WTC11 (cell line): ENCODE results near the gene SPEF1.

Experiments used
- CTCF ChIP-seq: fragments of 200-600 bp; IDR thresholded peaks from 2 replicates; pipeline ENCODE4 v1.8.0; 2022; ENCODE audit warnings: antibody characterized with exemption
- TCF7 ChIP-seq: sonication (generic); formaldehyde crosslinking; IDR thresholded peaks from 2 replicates; pipeline ENCODE4 v1.8.0; 2022; ENCODE audit warnings: mild to moderate bottlenecking, low read depth, missing genetic modification reagents, moderate library complexity
- TP53 ChIP-seq: sonication (generic); formaldehyde crosslinking; IDR thresholded peaks from 2 replicates; pipeline ENCODE4 v1.8.1; 2023; ENCODE audit warnings: mild to moderate bottlenecking, missing genetic modification reagents
- ZNF423 ChIP-seq: fragments of 250-450 bp; sonication (Bioruptor Pico); IDR thresholded peaks from 2 replicates; pipeline ENCODE4 v2.1.2; 2022; ENCODE audit warnings: mild to moderate bottlenecking, moderate library complexity
- TF ChIP-seq, protein P1 (sequence below): sonication (generic); formaldehyde crosslinking; conservative IDR thresholded peaks from 2 replicates; pipeline ENCODE4 v1.8.1; 2022; ENCODE audit warnings: mild to moderate bottlenecking, missing genetic modification reagents

- TF ChIP-seq ZNF423 (CRISPR knock-in tag) = no peak
- no peak for TF ChIP-seq TCF7
- TF ChIP-seq, protein P1, sequence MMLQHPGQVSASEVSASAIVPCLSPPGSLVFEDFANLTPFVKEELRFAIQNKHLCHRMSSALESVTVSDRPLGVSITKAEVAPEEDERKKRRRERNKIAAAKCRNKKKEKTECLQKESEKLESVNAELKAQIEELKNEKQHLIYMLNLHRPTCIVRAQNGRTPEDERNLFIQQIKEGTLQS (CRISPR knock-in tag) = no peak
- peak; percentile 65; the same call in 1 of the 2 replicates for TF ChIP-seq CTCF
- TF ChIP-seq TP53 (CRISPR knock-in tag) = no peak
Measured at GRCh38 chr20:3786665-3787323, 5.5 kb upstream of the SPEF1 start, which contains the start of gene CENPB.
